Measurements from ENCODE around the gene SLCO3A1. TPM values are rescaled to one million over a fixed set of nuclear protein-coding genes. Genes with fewer than 3 reads are reported as not detected.

SLCO3A1 gene
- total RNA-seq, 4 donors from 2014 or later, result 4.4 to 66.2 (median 5.1) TPM

- intact Hi-C loops (cut with DNase I; ENCODE audit: low total_unique reads), result no loop called here
- Histone ChIP-seq H3K9me3 (no peaks in the 10 kb centered on the region), H3K27me3 (no peaks in the 10 kb centered on the region), H3K36me3 (no peaks in the 10 kb centered on the region), H3K4me1 (peaks cover 0 to 13% (median 3%) of the 10 kb centered on the region in 4 donors), H3K4me3 (no peak overlapping the region), H3K27ac (no peak overlapping the region)
- 83 to 91% methylated on average over 1 to 9 of the region's 9 CpGs for WGBS, 2 donors (ENCODE audit: low coverage in 1 of 2)
- no peak for DNase-seq
- in situ Hi-C loops (cut with MboI; ENCODE audit: low pct_ligation_motif_present in 1 of 4, low pct_unique_long_range_greater_than_20kb in 1 of 4, low sequenced_read_pairs in 3 of 4), result no loop called here
- TF ChIP-seq CTCF (IDR thresholded peaks at IDR 0.05) (no peak), POLR2A (IDR thresholded peaks at IDR 0.05) (no peak), POLR2AphosphoS5 (IDR thresholded peaks at IDR 0.05) (no peak), EP300 (IDR thresholded peaks at IDR 0.05; ENCODE audit: low read depth) (no peak)
These were observed 150.1 kb downstream of the SLCO3A1 start for GRCh38 chr15:92003515-92004067.

GRCh38 chr15:92005154-92005553 is 151.6 kb downstream of the SLCO3A1 start:
- TF ChIP-seq EP300 (IDR thresholded peaks at IDR 0.05; ENCODE audit: low read depth), result no peak
- TF ChIP-seq POLR2A (IDR thresholded peaks at IDR 0.05), result no peak
- TF ChIP-seq CTCF (IDR thresholded peaks at IDR 0.05), result no peak
- TF ChIP-seq POLR2AphosphoS5 (IDR thresholded peaks at IDR 0.05), result no peak
- Histone ChIP-seq H3K36me3 (no peaks in the 10 kb centered on the region), H3K4me3 (no peak overlapping the region), H3K27me3 (no peaks in the 10 kb centered on the region), H3K4me1 (peaks cover 0 to 19% (median 3%) of the 10 kb centered on the region in 4 donors), H3K9me3 (no peaks in the 10 kb centered on the region), H3K27ac (no peak overlapping the region)
- DNase-seq, result no peak
- in situ Hi-C loops (cut with MboI; ENCODE audit: low pct_ligation_motif_present in 1 of 4, low pct_unique_long_range_greater_than_20kb in 1 of 4, low sequenced_read_pairs in 3 of 4) (no loop called here), intact Hi-C loops (cut with DNase I; ENCODE audit: low total_unique reads) (no loop called here)
- 59% methylated on average over 5 of the region's 6 CpGs; no CpG with 5 or more reads in 1 of the 2 donors for WGBS, 2 donors (ENCODE audit: low coverage in 1 of 2)

GRCh38 chr15:92006186-92007028 is 152.9 kb downstream of the SLCO3A1 start:
- Histone ChIP-seq H3K27me3 (no peaks in the 10 kb centered on the region), H3K4me3 (no peak overlapping the region), H3K36me3 (no peaks in the 10 kb centered on the region), H3K9me3 (no peaks in the 10 kb centered on the region), H3K27ac (no peak overlapping the region), H3K4me1 (peaks cover 0 to 19% (median 3%) of the 10 kb centered on the region in 4 donors)
- no peak for DNase-seq
- no peak for TF ChIP-seq POLR2A (IDR thresholded peaks at IDR 0.05)
- no peak for TF ChIP-seq POLR2AphosphoS5 (IDR thresholded peaks at IDR 0.05)
- TF ChIP-seq EP300 (IDR thresholded peaks at IDR 0.05; ENCODE audit: low read depth), result no peak
- TF ChIP-seq CTCF (IDR thresholded peaks at IDR 0.05), result no peak
- WGBS, 2 donors (ENCODE audit: low coverage in 1 of 2), result 57 to 71% methylated on average over 5 to 7 of the region's 7 CpGs
- intact Hi-C loops (cut with DNase I; ENCODE audit: low total_unique reads) (no loop called here), in situ Hi-C loops (cut with MboI; ENCODE audit: low pct_ligation_motif_present in 1 of 4, low pct_unique_long_range_greater_than_20kb in 1 of 4, low sequenced_read_pairs in 3 of 4) (no loop called here)

GRCh38 chr15:92009162-92009561 is 155.7 kb downstream of the SLCO3A1 start:
- TF ChIP-seq CTCF (IDR thresholded peaks at IDR 0.05) (no peak), POLR2A (IDR thresholded peaks at IDR 0.05) (no peak), EP300 (IDR thresholded peaks at IDR 0.05; ENCODE audit: low read depth) (no peak), POLR2AphosphoS5 (IDR thresholded peaks at IDR 0.05) (no peak)
- no peak for DNase-seq
- Histone ChIP-seq H3K27me3 (no peaks in the 10 kb centered on the region), H3K4me3 (no peak overlapping the region), H3K36me3 (no peaks in the 10 kb centered on the region), H3K27ac (no peak overlapping the region), H3K9me3 (no peaks in the 10 kb centered on the region), H3K4me1 (peaks cover 0 to 19% (median 3%) of the 10 kb centered on the region in 4 donors)
- intact Hi-C loops (cut with DNase I; ENCODE audit: low total_unique reads), result no loop called here
- in situ Hi-C loops (cut with MboI; ENCODE audit: low pct_ligation_motif_present in 1 of 4, low pct_unique_long_range_greater_than_20kb in 1 of 4, low sequenced_read_pairs in 3 of 4), result no loop called here
- 77 to 100% methylated on average over 2 to 6 of the region's 6 CpGs for WGBS, 2 donors (ENCODE audit: low coverage in 1 of 2)

All from transverse colon (tissue), 4 donors.